ENCODE results near the gene SRM. TPM values are rescaled to one million over a fixed set of nuclear protein-coding genes. Genes with fewer than 3 reads are reported as not detected.

SRM gene
- total and polyA plus RNA-seq, 2 of the 13 experiments (the other 11 are each of a cell fraction or from before 2014, with no cell fraction given) = 27.9 to 31.8 TPM

DNA sequence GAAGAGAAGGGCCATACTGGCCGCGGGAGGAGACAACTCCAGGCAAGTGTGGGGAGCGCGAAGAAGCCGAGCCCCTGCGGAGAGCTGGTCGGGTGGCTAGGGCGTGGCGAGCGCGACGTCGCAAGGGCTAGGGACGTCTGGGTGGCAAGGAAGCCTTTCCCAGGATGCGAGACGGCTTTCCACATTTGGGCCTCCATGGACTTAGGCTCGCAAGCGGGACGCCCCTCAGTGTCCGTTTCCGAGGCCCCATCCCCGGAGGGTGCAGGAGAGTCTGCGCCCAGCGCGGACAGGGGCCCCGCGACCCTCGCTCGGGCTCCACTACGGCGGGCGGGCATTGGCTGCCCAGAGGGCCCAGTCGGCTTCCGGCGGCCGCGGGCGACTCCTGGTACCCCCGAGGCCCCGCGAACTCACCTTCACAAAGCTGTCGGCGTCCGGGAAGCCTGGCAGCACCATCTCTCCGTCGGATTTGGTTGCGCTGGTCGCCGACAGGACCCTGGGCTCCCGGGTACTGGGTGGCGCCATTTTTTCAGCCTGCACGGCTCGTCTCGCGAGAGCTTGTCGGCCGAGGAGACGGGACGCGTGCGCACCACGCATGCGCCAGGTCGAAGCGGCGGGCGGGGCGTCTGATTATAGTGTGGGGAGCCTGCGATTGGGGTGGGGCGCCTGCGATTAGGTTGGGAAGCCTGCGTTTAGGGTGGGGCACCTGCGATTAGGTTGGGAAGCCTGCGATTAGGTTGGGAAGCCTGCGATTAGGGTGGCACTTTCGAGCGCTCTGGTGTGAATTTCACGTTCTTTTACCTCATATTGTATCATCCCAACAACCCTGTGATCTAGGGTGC lies 39.7 kb upstream of the SRM start, which contains the start of gene EXOSC10 (continued):
- TF ChIP-seq TOE1 (CRISPR knock-in tag; IDR thresholded peaks at IDR 0.05) = peak; percentile 23; the same call in 1 of the 2 replicates
- no peak for TF ChIP-seq SKI (IDR thresholded peaks at IDR 0.05; ENCODE audit: partially characterized antibody)
- TF ChIP-seq, protein P1, sequence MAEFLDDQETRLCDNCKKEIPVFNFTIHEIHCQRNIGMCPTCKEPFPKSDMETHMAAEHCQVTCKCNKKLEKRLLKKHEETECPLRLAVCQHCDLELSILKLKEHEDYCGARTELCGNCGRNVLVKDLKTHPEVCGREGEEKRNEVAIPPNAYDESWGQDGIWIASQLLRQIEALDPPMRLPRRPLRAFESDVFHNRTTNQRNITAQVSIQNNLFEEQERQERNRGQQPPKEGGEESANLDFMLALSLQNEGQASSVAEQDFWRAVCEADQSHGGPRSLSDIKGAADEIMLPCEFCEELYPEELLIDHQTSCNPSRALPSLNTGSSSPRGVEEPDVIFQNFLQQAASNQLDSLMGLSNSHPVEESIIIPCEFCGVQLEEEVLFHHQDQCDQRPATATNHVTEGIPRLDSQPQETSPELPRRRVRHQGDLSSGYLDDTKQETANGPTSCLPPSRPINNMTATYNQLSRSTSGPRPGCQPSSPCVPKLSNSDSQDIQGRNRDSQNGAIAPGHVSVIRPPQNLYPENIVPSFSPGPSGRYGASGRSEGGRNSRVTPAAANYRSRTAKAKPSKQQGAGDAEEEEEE (CRISPR knock-in tag; IDR thresholded peaks at IDR 0.05; ENCODE audit: borderline replicate concordance) = no peak
- TF ChIP-seq ZNF724P (CRISPR knock-in tag; IDR thresholded peaks at IDR 0.05; ENCODE audit: borderline replicate concordance) = peak; percentile 74; the same call in 1 of the 2 replicates
- TF ChIP-seq ZNF329 (CRISPR knock-in tag; IDR thresholded peaks at IDR 0.05; ENCODE audit: low read depth) = no peak
- TF ChIP-seq, protein P2, sequence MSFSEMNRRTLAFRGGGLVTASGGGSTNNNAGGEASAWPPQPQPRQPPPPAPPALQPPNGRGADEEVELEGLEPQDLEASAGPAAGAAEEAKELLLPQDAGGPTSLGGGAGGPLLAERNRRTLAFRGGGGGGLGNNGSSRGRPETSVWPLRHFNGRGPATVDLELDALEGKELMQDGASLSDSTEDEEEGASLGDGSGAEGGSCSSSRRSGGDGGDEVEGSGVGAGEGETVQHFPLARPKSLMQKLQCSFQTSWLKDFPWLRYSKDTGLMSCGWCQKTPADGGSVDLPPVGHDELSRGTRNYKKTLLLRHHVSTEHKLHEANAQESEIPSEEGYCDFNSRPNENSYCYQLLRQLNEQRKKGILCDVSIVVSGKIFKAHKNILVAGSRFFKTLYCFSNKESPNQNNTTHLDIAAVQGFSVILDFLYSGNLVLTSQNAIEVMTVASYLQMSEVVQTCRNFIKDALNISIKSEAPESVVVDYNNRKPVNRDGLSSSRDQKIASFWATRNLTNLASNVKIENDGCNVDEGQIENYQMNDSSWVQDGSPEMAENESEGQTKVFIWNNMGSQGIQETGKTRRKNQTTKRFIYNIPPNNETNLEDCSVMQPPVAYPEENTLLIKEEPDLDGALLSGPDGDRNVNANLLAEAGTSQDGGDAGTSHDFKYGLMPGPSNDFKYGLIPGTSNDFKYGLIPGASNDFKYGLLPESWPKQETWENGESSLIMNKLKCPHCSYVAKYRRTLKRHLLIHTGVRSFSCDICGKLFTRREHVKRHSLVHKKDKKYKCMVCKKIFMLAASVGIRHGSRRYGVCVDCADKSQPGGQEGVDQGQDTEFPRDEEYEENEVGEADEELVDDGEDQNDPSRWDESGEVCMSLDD (CRISPR knock-in tag; IDR thresholded peaks at IDR 0.05; ENCODE audit: borderline replicate concordance) = no peak
- no peak for TF ChIP-seq TARDBP (CRISPR knock-in tag; IDR thresholded peaks at IDR 0.05)
- no peak for TF ChIP-seq ZC3H4 (CRISPR knock-in tag; IDR thresholded peaks at IDR 0.05; ENCODE audit: borderline replicate concordance)
- no peak for TF ChIP-seq FOXM1 (CRISPR knock-in tag; IDR thresholded peaks at IDR 0.05)
- TF ChIP-seq, protein P3, sequence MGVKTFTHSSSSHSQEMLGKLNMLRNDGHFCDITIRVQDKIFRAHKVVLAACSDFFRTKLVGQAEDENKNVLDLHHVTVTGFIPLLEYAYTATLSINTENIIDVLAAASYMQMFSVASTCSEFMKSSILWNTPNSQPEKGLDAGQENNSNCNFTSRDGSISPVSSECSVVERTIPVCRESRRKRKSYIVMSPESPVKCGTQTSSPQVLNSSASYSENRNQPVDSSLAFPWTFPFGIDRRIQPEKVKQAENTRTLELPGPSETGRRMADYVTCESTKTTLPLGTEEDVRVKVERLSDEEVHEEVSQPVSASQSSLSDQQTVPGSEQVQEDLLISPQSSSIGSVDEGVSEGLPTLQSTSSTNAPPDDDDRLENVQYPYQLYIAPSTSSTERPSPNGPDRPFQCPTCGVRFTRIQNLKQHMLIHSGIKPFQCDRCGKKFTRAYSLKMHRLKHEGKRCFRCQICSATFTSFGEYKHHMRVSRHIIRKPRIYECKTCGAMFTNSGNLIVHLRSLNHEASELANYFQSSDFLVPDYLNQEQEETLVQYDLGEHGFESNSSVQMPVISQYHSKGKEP (CRISPR knock-in tag; IDR thresholded peaks at IDR 0.05) = no peak
- TF ChIP-seq ZBTB21 (CRISPR knock-in tag; IDR thresholded peaks at IDR 0.05) = no peak
- TF ChIP-seq, protein P4, sequence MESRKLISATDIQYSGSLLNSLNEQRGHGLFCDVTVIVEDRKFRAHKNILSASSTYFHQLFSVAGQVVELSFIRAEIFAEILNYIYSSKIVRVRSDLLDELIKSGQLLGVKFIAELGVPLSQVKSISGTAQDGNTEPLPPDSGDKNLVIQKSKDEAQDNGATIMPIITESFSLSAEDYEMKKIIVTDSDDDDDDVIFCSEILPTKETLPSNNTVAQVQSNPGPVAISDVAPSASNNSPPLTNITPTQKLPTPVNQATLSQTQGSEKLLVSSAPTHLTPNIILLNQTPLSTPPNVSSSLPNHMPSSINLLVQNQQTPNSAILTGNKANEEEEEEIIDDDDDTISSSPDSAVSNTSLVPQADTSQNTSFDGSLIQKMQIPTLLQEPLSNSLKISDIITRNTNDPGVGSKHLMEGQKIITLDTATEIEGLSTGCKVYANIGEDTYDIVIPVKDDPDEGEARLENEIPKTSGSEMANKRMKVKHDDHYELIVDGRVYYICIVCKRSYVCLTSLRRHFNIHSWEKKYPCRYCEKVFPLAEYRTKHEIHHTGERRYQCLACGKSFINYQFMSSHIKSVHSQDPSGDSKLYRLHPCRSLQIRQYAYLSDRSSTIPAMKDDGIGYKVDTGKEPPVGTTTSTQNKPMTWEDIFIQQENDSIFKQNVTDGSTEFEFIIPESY (CRISPR knock-in tag; IDR thresholded peaks at IDR 0.05) = no peak
- TF ChIP-seq ZNF274 (CRISPR knock-in tag; IDR thresholded peaks at IDR 0.05) = peak; percentile 68; the same call in 1 of the 2 replicates
- TF ChIP-seq GLI4 (CRISPR knock-in tag; IDR thresholded peaks at IDR 0.05; ENCODE audit: borderline replicate concordance) = peak; percentile 80
- TF ChIP-seq, protein P5, sequence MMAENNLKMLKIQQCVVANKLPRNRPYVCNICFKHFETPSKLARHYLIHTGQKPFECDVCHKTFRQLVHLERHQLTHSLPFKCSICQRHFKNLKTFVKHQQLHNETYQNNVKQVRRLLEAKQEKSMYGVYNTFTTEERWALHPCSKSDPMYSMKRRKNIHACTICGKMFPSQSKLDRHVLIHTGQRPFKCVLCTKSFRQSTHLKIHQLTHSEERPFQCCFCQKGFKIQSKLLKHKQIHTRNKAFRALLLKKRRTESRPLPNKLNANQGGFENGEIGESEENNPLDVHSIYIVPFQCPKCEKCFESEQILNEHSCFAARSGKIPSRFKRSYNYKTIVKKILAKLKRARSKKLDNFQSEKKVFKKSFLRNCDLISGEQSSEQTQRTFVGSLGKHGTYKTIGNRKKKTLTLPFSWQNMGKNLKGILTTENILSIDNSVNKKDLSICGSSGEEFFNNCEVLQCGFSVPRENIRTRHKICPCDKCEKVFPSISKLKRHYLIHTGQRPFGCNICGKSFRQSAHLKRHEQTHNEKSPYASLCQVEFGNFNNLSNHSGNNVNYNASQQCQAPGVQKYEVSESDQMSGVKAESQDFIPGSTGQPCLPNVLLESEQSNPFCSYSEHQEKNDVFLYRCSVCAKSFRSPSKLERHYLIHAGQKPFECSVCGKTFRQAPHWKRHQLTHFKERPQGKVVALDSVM (CRISPR knock-in tag; IDR thresholded peaks at IDR 0.05) = no peak; the same call in 1 of the 2 replicates
- TF ChIP-seq JARID2 (CRISPR knock-in tag; IDR thresholded peaks at IDR 0.05; ENCODE audit: insufficient replicate concordance) = no peak
- no peak for TF ChIP-seq TEAD3 (CRISPR knock-in tag; optimal IDR thresholded peaks at IDR 0.05; ENCODE audit: borderline replicate concordance)
- TF ChIP-seq NFKBIZ (CRISPR knock-in tag; IDR thresholded peaks at IDR 0.05) = peak; percentile 29; the same call in 1 of the 2 replicates
